SK-N-MC (cell line): ENCODE data around the gene SEMA5A.

Experiments
- EZH2 ChIP-seq: fragments of 200-600 bp; sonication (generic); IDR thresholded peaks from one replicate; pipeline ENCODE4 v1.6.1; 2017; ENCODE audit warnings: antibody characterized with exemption
- POLR2AphosphoS5 ChIP-seq: IDR thresholded peaks from 2 replicates; pipeline ENCODE4 v1.6.1; 2012; ENCODE audit warnings: mild to moderate bottlenecking, low read depth, low read length, borderline replicate concordance

GRCh38 chr5:9201011-9201410, 344.9 kb downstream of the SEMA5A start:
- TF ChIP-seq EZH2: no peak
- no peak for TF ChIP-seq POLR2AphosphoS5
